GM10266 (cell line): ENCODE data around the gene C1orf198.

Experiments used
- DNase-seq: peaks from one replicate; pipeline ENCODE4 v3.0.0; 2012; ENCODE audit errors: extremely low spot score
- CTCF ChIP-seq: IDR thresholded peaks from 2 replicates; pipeline ENCODE4 v1.5.1; 2012; ENCODE audit warnings: mild to moderate bottlenecking, low read depth; ENCODE audit not compliant: control insufficient read depth, insufficient read depth; ENCODE audit errors: missing control alignments

The C1orf198 gene

GRCh38 chr1:230866171-230867070 is 1.9 kb downstream of the C1orf198 start:
- no peak for TF ChIP-seq CTCF
- DNase-seq: no peak

GRCh38 chr1:230865062-230865817 is 3.1 kb downstream of the C1orf198 start:
- no peak for DNase-seq
- TF ChIP-seq CTCF: no peak

- no peak for DNase-seq
- no peak for TF ChIP-seq CTCF
These were observed 3.9 kb downstream of the C1orf198 start for GRCh38 chr1:230864441-230864840.

- TF ChIP-seq CTCF: no peak
- DNase-seq: no peak
These were observed 4.9 kb downstream of the C1orf198 start for GRCh38 chr1:230863449-230863848.

GRCh38 chr1:230861970-230862595 is 6.2 kb downstream of the C1orf198 start:
- no peak for DNase-seq
- TF ChIP-seq CTCF: no peak

- TF ChIP-seq CTCF: no peak
- DNase-seq: no peak
These were observed 6.8 kb downstream of the C1orf198 start for GRCh38 chr1:230861489-230861888.
